KMS-11 (cell line): ENCODE results near the gene MED27.

Experiments used
- H2AFZ ChIP-seq: fragments of 200-600 bp; sonication (generic); 2 replicates; pipeline ENCODE4 v1.6.1; 2016; ENCODE audit warnings: antibody characterized with exemption, mixed run types, low read depth
- H3K27ac ChIP-seq: fragments of 200-600 bp; sonication (generic); 2 replicates; pipeline ENCODE4 v1.6.1; 2016; ENCODE audit warnings: mild to moderate bottlenecking, mixed run types
- H3K27me3 ChIP-seq: fragments of 200-600 bp; sonication (generic); 2 replicates; pipeline ENCODE4 v1.6.1; 2017; ENCODE audit warnings: mild to moderate bottlenecking, low read depth, mixed run types, moderate library complexity; ENCODE audit not compliant: insufficient read depth
- H3K36me3 ChIP-seq: fragments of 200-600 bp; sonication (generic); 2 replicates; pipeline ENCODE4 v1.6.1; 2017; ENCODE audit warnings: mild to moderate bottlenecking, mixed run types; ENCODE audit not compliant: insufficient read depth
- H3K4me1 ChIP-seq: fragments of 200-600 bp; sonication (generic); 2 replicates; pipeline ENCODE4 v1.6.1; 2016; ENCODE audit warnings: mild to moderate bottlenecking, low read depth, mixed run types; ENCODE audit not compliant: poor library complexity, severe bottlenecking
- H3K4me2 ChIP-seq: fragments of 200-600 bp; sonication (generic); 2 replicates; pipeline ENCODE4 v1.7.0; 2016; ENCODE audit warnings: mild to moderate bottlenecking, mixed run types
- H3K4me3 ChIP-seq: fragments of 200-600 bp; sonication (generic); IDR thresholded peaks from 2 replicates; pipeline ENCODE4 v1.6.1; 2017; ENCODE audit warnings: low read depth, low read length, mixed read lengths; ENCODE audit not compliant: insufficient read depth
- H3K79me2 ChIP-seq: fragments of 200-600 bp; sonication (generic); 2 replicates; pipeline ENCODE4 v1.6.1; 2016; ENCODE audit warnings: low read depth, mixed run types; ENCODE audit not compliant: insufficient read depth
- H3K9ac ChIP-seq: fragments of 200-600 bp; sonication (generic); 2 replicates; pipeline ENCODE4 v1.6.1; 2016; ENCODE audit warnings: mild to moderate bottlenecking, mixed run types
- H4K20me1 ChIP-seq: fragments of 200-600 bp; sonication (generic); 2 replicates; pipeline ENCODE4 v1.6.1; 2016; ENCODE audit warnings: mild to moderate bottlenecking, mixed run types; ENCODE audit not compliant: insufficient read depth
- CTCF ChIP-seq: fragments of 200-600 bp; sonication (generic); conservative IDR thresholded peaks from 2 replicates; pipeline ENCODE4 v1.6.1; 2017; ENCODE audit warnings: low read depth, mild to moderate bottlenecking, antibody characterized with exemption, low read length, moderate library complexity, mixed read lengths

Gene MED27

GRCh38 chr9:132125361-132125760 lies 45.7 kb upstream of the MED27 start:
- H3K27me3 ChIP-seq = peaks cover 90% of the 10 kb centered on the region
- no peaks in the 10 kb centered on the region for H3K79me2 ChIP-seq

GRCh38 chr9:132124800-132125199 lies 45.1 kb upstream of the MED27 start:
- no peaks in the 10 kb centered on the region for H3K4me1 ChIP-seq
- H3K79me2 ChIP-seq = no peaks in the 10 kb centered on the region
- no peak overlapping the region for H2AFZ ChIP-seq
- no peak for TF ChIP-seq CTCF
- H3K9ac ChIP-seq = no peak overlapping the region
- H4K20me1 ChIP-seq = no peaks in the 10 kb centered on the region
- H3K4me2 ChIP-seq = no peak overlapping the region
- H3K36me3 ChIP-seq = no peaks in the 10 kb centered on the region
- H3K27me3 ChIP-seq = peaks cover 84% of the 10 kb centered on the region
- H3K4me3 ChIP-seq = no peak overlapping the region
- no peak overlapping the region for H3K27ac ChIP-seq

More at GRCh38 chr9:132125361-132125760, 45.7 kb upstream of the MED27 start:
- no peaks in the 10 kb centered on the region for H3K36me3 ChIP-seq
- H2AFZ ChIP-seq = no peak overlapping the region
- H3K4me2 ChIP-seq = no peak overlapping the region
- no peak overlapping the region for H3K27ac ChIP-seq
- no peaks in the 10 kb centered on the region for H3K4me1 ChIP-seq
- no peaks in the 10 kb centered on the region for H4K20me1 ChIP-seq
- H3K9ac ChIP-seq = no peak overlapping the region
- no peak overlapping the region for H3K4me3 ChIP-seq
- no peak for TF ChIP-seq CTCF

GRCh38 chr9:132121021-132121420 lies 41.4 kb upstream of the MED27 start:
- no peaks in the 10 kb centered on the region for H3K36me3 ChIP-seq
- no peak overlapping the region for H3K9ac ChIP-seq
- H3K4me3 ChIP-seq = no peak overlapping the region
- H3K4me2 ChIP-seq = no peak overlapping the region
- H2AFZ ChIP-seq = no peak overlapping the region
- no peaks in the 10 kb centered on the region for H3K79me2 ChIP-seq
- TF ChIP-seq CTCF = no peak
- no peaks in the 10 kb centered on the region for H4K20me1 ChIP-seq
- H3K27me3 ChIP-seq = peaks cover 71% of the 10 kb centered on the region
- no peak overlapping the region for H3K27ac ChIP-seq
- no peaks in the 10 kb centered on the region for H3K4me1 ChIP-seq

- no peak overlapping the region for H3K9ac ChIP-seq
- H3K79me2 ChIP-seq = no peaks in the 10 kb centered on the region
- H3K27me3 ChIP-seq = peaks cover 59% of the 10 kb centered on the region
- H4K20me1 ChIP-seq = no peaks in the 10 kb centered on the region
- no peaks in the 10 kb centered on the region for H3K36me3 ChIP-seq
- H3K27ac ChIP-seq = no peak overlapping the region
- no peak for TF ChIP-seq CTCF
- H2AFZ ChIP-seq = no peak overlapping the region
- H3K4me1 ChIP-seq = no peaks in the 10 kb centered on the region
- no peak overlapping the region for H3K4me2 ChIP-seq
- H3K4me3 ChIP-seq = no peak overlapping the region
Observed at GRCh38 chr9:132117694-132118093, 38.0 kb upstream of the MED27 start.

- H3K9ac ChIP-seq = no peak overlapping the region
- H3K4me3 ChIP-seq = no peak overlapping the region
- no peak overlapping the region for H3K27ac ChIP-seq
- H4K20me1 ChIP-seq = no peaks in the 10 kb centered on the region
- H3K4me1 ChIP-seq = no peaks in the 10 kb centered on the region
- TF ChIP-seq CTCF = no peak
- H3K4me2 ChIP-seq = no peak overlapping the region
- peaks cover 60% of the 10 kb centered on the region for H3K27me3 ChIP-seq
- H3K36me3 ChIP-seq = no peaks in the 10 kb centered on the region
- no peaks in the 10 kb centered on the region for H3K79me2 ChIP-seq
- no peak overlapping the region for H2AFZ ChIP-seq
Observed at GRCh38 chr9:132116583-132116982, 36.9 kb upstream of the MED27 start.
